Natural killer cell (primary cell): ENCODE results near the gene POLR2J3. TPM values are rescaled to one million over a fixed set of nuclear protein-coding genes. Genes with fewer than 3 reads are reported as not detected.
"Not testable (repeated sequence)": the region's sequence is repeated elsewhere in the genome, so short reads cannot be mapped to it uniquely, and the experiment has no call there.

ENCODE experiments used
- ATAC-seq, 3 donors: fragments of 150-1000 bp in 2 of 3; fragments of 200-7000 bp in 1 of 3; cut with Tn5 transposase; 1 replicate in 1 of 3; 2 replicates in 2 of 3; pipeline ENCODE4 v1.10.0; 2021; ENCODE audit warnings: mild to moderate bottlenecking in 2 of 3, moderate library complexity in 2 of 3
- DNase-seq, 2 donors: peaks; one replicate each; pipeline versions ENCODE4 v3.0.0 to v3.0.0-alpha.2; 2013 to 2021; ENCODE audit warnings: mixed read lengths in 1 of 2
- H3K27ac ChIP-seq: one replicate; pipeline ENCODE4 v1.5.1; 2013; ENCODE audit warnings: mild to moderate bottlenecking, low read length
- H3K27me3 ChIP-seq: one replicate; pipeline ENCODE4 v1.6.1; 2013; ENCODE audit warnings: low read length; ENCODE audit not compliant: control insufficient read depth, insufficient read depth
- H3K36me3 ChIP-seq: one replicate; pipeline ENCODE4 v1.6.1; 2013; ENCODE audit warnings: low read length; ENCODE audit not compliant: control insufficient read depth, insufficient read depth
- H3K4me1 ChIP-seq: one replicate; pipeline ENCODE4 v1.6.1; 2013; ENCODE audit warnings: low read length; ENCODE audit not compliant: control insufficient read depth, insufficient read depth
- H3K4me3 ChIP-seq: one replicate; pipeline ENCODE4 v1.5.1; 2013; ENCODE audit warnings: low read length
- H3K9me3 ChIP-seq: one replicate; pipeline ENCODE4 v1.6.1; 2013; ENCODE audit warnings: low read length; ENCODE audit not compliant: control insufficient read depth, insufficient read depth
- H3K27ac Mint-ChIP-seq, 2 donors: one replicate each; pipeline ENCODE4 v1.8.0; 2022; ENCODE audit warnings: mild to moderate bottlenecking in 2 of 2, mixed read lengths in 2 of 2, moderate library complexity in 1 of 2
- H3K27me3 Mint-ChIP-seq, 2 donors: one replicate each; pipeline ENCODE4 v1.8.0; 2022; ENCODE audit warnings: low read depth in 2 of 2, mixed read lengths in 2 of 2
- H3K36me3 Mint-ChIP-seq: one replicate; pipeline ENCODE4 v1.8.0; 2022; ENCODE audit warnings: mixed read lengths
- H3K4me1 Mint-ChIP-seq, 2 donors: one replicate each; pipeline ENCODE4 v1.8.0; 2022; ENCODE audit warnings: mixed read lengths in 2 of 2
- H3K4me3 Mint-ChIP-seq: one replicate; pipeline ENCODE4 v1.8.0; 2022; ENCODE audit warnings: mild to moderate bottlenecking, moderate library complexity, mixed read lengths
- H3K9me3 Mint-ChIP-seq, 2 donors: one replicate each; pipeline ENCODE4 v1.8.0; 2022; ENCODE audit warnings: mixed read lengths in 2 of 2
- WGBS: methylation state at CpG from one replicate; pipeline ENCODE4 v1.1.7; 2013; ENCODE audit warnings: missing lambda C conversion rate; ENCODE audit not compliant: insufficient coverage; 5-methylcytosine and 5-hydroxymethylcytosine counted together
- intact Hi-C: fragments of 100-400 bp; cut with micrococcal nuclease; formaldehyde crosslinking; loops from one replicate; pipeline ENCODE4 v1.14.2; 2022
- total RNA-seq, 4 donors: library from RNA; stranded (reverse); fragments of 120-200 nt in 1 of 4; gene quantifications; one replicate each; pipeline versions ENCODE4 v1.2.3 to v1.2.4, GENCODE V29; 2013 to 2022

Gene POLR2J3
- total RNA-seq, 3 donors from 2014 or later (not counting 1 experiment from before 2014, with no cell fraction given), result 120 to 150 (median 131) TPM

GRCh38 chr7:102613575-102614345 lies 41.4 kb upstream of the POLR2J3 start:
- H3K27ac ChIP-seq, H3K4me3 ChIP-seq, ATAC-seq, H3K4me1 ChIP-seq, H3K27me3 ChIP-seq, H3K4me1 Mint-ChIP-seq, DNase-seq, H3K9me3 Mint-ChIP-seq, H3K27ac Mint-ChIP-seq, H3K27me3 Mint-ChIP-seq, H3K36me3 Mint-ChIP-seq, H3K4me3 Mint-ChIP-seq, H3K9me3 ChIP-seq, intact Hi-C loops, H3K36me3 ChIP-seq: not testable (repeated sequence)
- WGBS, result no CpG with 5 or more reads among the region's 15 CpGs

DNA sequence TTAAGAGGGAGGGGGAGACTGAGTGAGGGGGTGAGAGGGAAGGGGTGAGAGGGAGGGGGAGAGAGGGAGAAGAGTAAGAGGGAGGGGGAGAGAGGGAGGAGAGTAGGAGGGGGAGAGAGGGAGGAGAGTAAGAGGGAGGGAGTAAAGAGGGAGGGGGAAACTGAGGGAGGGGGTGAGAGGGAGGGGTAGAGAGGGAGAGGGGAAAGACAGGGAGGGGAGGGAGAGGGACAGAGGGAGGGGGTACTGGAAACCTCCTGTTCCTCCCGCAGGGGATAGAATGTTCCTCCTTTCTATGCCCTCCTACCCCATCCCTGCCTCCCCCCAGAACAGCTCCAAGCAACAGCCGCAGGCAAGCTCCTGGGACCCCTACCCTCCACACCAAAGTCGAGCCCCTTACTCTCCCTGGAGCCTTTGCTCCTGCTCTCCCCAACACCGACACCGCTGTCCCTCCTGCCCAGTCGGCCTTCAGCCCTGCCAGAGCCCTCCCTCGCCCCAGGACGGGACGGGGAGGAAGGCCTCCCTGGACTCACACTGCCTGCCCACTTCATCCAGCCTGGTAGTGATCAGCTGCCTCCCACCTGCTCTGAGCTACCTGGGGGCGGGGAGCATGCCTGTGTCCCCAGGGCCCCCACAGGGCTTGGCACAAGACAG lies 39.4 kb upstream of the POLR2J3 start:
- 63% methylated on average over 8 of the region's 10 CpGs for WGBS
- H3K4me1 Mint-ChIP-seq, H3K4me3 ChIP-seq, H3K36me3 ChIP-seq, H3K4me3 Mint-ChIP-seq, ATAC-seq, H3K27me3 ChIP-seq, H3K4me1 ChIP-seq, H3K36me3 Mint-ChIP-seq, H3K9me3 Mint-ChIP-seq, intact Hi-C loops, H3K27me3 Mint-ChIP-seq, H3K27ac Mint-ChIP-seq, H3K27ac ChIP-seq, H3K9me3 ChIP-seq: not testable (repeated sequence)
- DNase-seq, result peak in 1 of 2 donors; percentile 8

DNA sequence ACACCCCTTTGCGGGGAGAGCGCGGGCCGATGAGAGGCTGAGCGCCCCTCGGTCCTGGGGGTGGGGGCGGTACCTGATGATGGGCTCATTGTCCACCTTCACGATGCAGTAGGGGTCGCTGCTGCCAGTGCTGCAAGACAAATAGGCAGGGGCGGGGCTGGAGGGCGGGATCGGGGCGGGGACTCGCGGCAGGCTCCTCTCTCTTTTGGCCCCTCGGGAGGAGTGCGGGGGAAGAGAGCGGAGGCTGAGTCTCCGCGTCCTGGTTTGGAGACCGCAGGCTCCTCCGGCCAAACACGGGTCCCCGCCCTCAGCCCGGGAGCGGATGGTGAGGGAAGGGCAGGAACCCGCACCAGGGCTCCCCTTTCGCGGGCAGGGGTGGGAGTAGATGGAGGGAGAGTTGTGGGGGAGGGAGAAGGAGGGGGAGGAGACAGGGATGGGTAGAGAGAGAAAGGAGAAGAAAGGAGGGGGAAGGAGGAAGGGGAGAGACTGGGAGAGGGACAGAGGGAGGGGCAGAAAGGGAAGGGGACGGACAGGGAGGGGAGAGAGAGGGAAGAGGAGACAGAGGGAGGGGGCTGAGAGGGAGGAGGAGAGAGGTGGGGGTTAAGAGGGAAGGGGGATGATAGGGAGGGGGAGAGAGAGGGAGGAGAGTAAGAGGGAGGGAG lies 38.8 kb upstream of the POLR2J3 start:
- intact Hi-C loops, result not testable (repeated sequence)

DNA sequence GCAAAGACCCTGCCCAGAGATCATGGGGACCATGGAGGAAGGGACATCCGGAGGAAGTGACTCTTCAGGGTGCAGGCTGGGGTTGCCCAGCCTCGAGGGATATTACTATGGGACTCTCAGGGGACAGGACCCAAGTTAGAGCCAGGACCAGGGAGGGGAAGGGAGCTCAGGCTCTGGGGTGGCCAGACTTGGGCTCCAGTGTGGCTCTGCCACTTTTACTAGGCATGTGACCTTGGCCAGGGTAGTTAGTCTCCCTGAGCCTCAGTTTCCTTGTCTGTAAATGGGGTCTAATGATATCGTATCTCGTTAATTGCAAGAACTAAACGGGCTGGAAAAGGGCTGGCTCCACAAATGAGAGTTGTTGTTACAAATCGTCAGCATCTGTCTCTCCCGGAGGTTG lies 38.1 kb upstream of the POLR2J3 start:
- not testable (repeated sequence) for H3K27ac Mint-ChIP-seq, H3K27me3 Mint-ChIP-seq, H3K36me3 Mint-ChIP-seq

More for the DNA sequence above, 38.8 kb upstream of the POLR2J3 start:
- not testable (repeated sequence) for H3K4me1 ChIP-seq, H3K27me3 ChIP-seq, H3K36me3 Mint-ChIP-seq, H3K27me3 Mint-ChIP-seq, H3K36me3 ChIP-seq, H3K27ac Mint-ChIP-seq, H3K4me1 Mint-ChIP-seq, H3K27ac ChIP-seq, H3K4me3 ChIP-seq, H3K9me3 Mint-ChIP-seq, H3K4me3 Mint-ChIP-seq, DNase-seq, H3K9me3 ChIP-seq
- peak; percentile 65 to 81 (median 67) for ATAC-seq
- no CpG with 5 or more reads among the region's 30 CpGs for WGBS

DNA sequence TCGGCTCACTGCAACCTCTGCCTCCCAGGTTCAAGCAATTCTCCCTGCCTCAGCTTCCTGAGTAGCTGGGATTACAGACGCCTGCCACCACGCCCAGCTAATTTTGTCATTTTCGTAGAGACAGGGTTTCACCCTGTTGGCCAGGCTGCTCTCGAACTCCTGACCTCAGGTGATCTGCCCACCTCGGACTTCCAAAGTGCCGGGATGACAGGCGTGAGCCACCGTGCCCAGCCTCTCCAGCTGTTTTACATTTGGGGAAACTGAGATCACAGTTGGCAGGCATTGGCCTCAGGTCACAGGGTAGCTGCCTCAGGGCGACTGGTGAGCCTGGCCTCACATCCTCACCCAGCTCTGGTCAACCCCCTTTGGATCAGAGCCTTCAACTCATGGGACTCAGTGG lies 37.4 kb upstream of the POLR2J3 start:
- H3K27me3 ChIP-seq, H3K27ac ChIP-seq, H3K9me3 ChIP-seq, H3K36me3 ChIP-seq, ATAC-seq, DNase-seq, H3K4me1 Mint-ChIP-seq, H3K4me3 Mint-ChIP-seq, H3K27ac Mint-ChIP-seq, H3K9me3 Mint-ChIP-seq, H3K36me3 Mint-ChIP-seq, H3K27me3 Mint-ChIP-seq, intact Hi-C loops, H3K4me3 ChIP-seq, H3K4me1 ChIP-seq: not testable (repeated sequence)
- no CpG with 5 or more reads among the region's 10 CpGs for WGBS

More for the DNA sequence above, 38.1 kb upstream of the POLR2J3 start:
- H3K9me3 Mint-ChIP-seq, H3K4me1 ChIP-seq, H3K4me1 Mint-ChIP-seq, H3K27ac ChIP-seq, H3K36me3 ChIP-seq, ATAC-seq, DNase-seq, H3K9me3 ChIP-seq, H3K27me3 ChIP-seq, H3K4me3 Mint-ChIP-seq, intact Hi-C loops, H3K4me3 ChIP-seq: not testable (repeated sequence)
- no CpG with 5 or more reads among the region's 7 CpGs for WGBS

GRCh38 chr7:102606848-102607247 lies 34.5 kb upstream of the POLR2J3 start:
- H3K27me3 ChIP-seq, H3K4me3 ChIP-seq, H3K9me3 Mint-ChIP-seq, ATAC-seq, intact Hi-C loops, H3K27me3 Mint-ChIP-seq, DNase-seq, H3K27ac ChIP-seq, H3K9me3 ChIP-seq, H3K4me3 Mint-ChIP-seq, H3K27ac Mint-ChIP-seq, H3K36me3 Mint-ChIP-seq, H3K4me1 Mint-ChIP-seq, H3K4me1 ChIP-seq, H3K36me3 ChIP-seq: not testable (repeated sequence)
- no CpG with 5 or more reads among the region's 5 CpGs for WGBS

GRCh38 chr7:102604431-102605145 lies 32.2 kb upstream of the POLR2J3 start:
- H3K27ac ChIP-seq, H3K27me3 ChIP-seq, DNase-seq, H3K36me3 Mint-ChIP-seq, H3K27me3 Mint-ChIP-seq, H3K4me1 ChIP-seq, H3K4me3 ChIP-seq, intact Hi-C loops, H3K4me1 Mint-ChIP-seq, H3K4me3 Mint-ChIP-seq, H3K9me3 ChIP-seq, H3K27ac Mint-ChIP-seq, H3K36me3 ChIP-seq, H3K9me3 Mint-ChIP-seq: not testable (repeated sequence)
- ATAC-seq, result peak in 1 of 3 donors; percentile 3
- WGBS, result no CpG with 5 or more reads among the region's 19 CpGs
